Measurements from ENCODE around the gene SLC43A2. TPM values are rescaled to one million over a fixed set of nuclear protein-coding genes. Genes with fewer than 3 reads are reported as not detected.
"Not testable (repeated sequence)": the region's sequence is repeated elsewhere in the genome, so short reads cannot be mapped to it uniquely, and the experiment has no call there.

The SLC43A2 gene
- polyA plus RNA-seq, 1 of the 3 experiments (the other 2 are of a cell fraction) = 9.8 TPM

- H3K4me3 ChIP-seq (ENCODE audit: low read depth in 2 of 2, low read length in 1 of 2) = no peak overlapping the region
- H3K79me2 ChIP-seq (ENCODE audit: insufficient read depth) = peaks cover 28% of the 10 kb centered on the region
- H3K9me3 ChIP-seq = no peaks in the 10 kb centered on the region
- H3K9ac ChIP-seq = no peak overlapping the region
- no peak for TF ChIP-seq NFIC (IDR thresholded peaks at IDR 0.05; ENCODE audit: borderline replicate concordance)
- TF ChIP-seq JUND (IDR thresholded peaks at IDR 0.05) = no peak
- no peak for TF ChIP-seq CTCF (IDR thresholded peaks at IDR 0.05)
- TF ChIP-seq RXRA (IDR thresholded peaks at IDR 0.05; ENCODE audit: borderline replicate concordance, low read depth) = no peak
- TF ChIP-seq TAF1 (IDR thresholded peaks at IDR 0.05; ENCODE audit: borderline replicate concordance, low read depth, low read length) = no peak
- TF ChIP-seq EZH2phosphoT487 (IDR thresholded peaks at IDR 0.05; ENCODE audit: borderline replicate concordance, low read depth) = no peak
- no peak for TF ChIP-seq RAD21 (IDR thresholded peaks at IDR 0.05; ENCODE audit: low read length)
- TF ChIP-seq CHD2 (IDR thresholded peaks at IDR 0.05; ENCODE audit: low read length, partially characterized antibody) = no peak
- no peak for TF ChIP-seq RFX5 (IDR thresholded peaks at IDR 0.05; ENCODE audit: low read length)
- TF ChIP-seq GATA2 (CRISPR knock-in tag; IDR thresholded peaks at IDR 0.05) = no peak
- TF ChIP-seq USF2 (IDR thresholded peaks at IDR 0.05; ENCODE audit: borderline replicate concordance, low read depth, low read length) = no peak
- TF ChIP-seq FOSL2 (IDR thresholded peaks at IDR 0.05; ENCODE audit: borderline replicate concordance, low read depth) = no peak
- no peak for TF ChIP-seq USF1 (IDR thresholded peaks at IDR 0.05; ENCODE audit: borderline replicate concordance, low read depth)
- no peak for TF ChIP-seq TCF12 (IDR thresholded peaks at IDR 0.05)
- no peak for DNase-seq
- POLR2A ChIA-PET = no interaction called here
- H3K4me2 ChIP-seq = no peak overlapping the region
- 96% methylated on average over 24 of the region's 26 CpGs for WGBS (ENCODE audit: low lambda C conversion rate)
- H3K36me3 ChIP-seq (replicated peaks in 1 of 2; ENCODE audit: control insufficient read depth in 1 of 2, insufficient read depth in 2 of 2, low read length in 1 of 2) = peaks cover 68 to 79% of the 10 kb centered on the region in 2 experiments
- peaks cover 39% of the 10 kb centered on the region for H3F3A ChIP-seq (replicated peaks; ENCODE audit: insufficient read depth)
- H4K20me1 ChIP-seq (ENCODE audit: insufficient read depth) = peaks cover 21% of the 10 kb centered on the region
- no peaks in the 10 kb centered on the region for H3K27me3 ChIP-seq (ENCODE audit: insufficient read depth)
- no peak overlapping the region for H3K27ac ChIP-seq (ENCODE audit: low read depth in 2 of 2, low read length in 1 of 2)
- peaks cover 0 to 2% of the 10 kb centered on the region in 2 experiments; a peak in 1 of 4 replicates for H3K4me1 ChIP-seq (ENCODE audit: control insufficient read depth in 1 of 2, insufficient read depth in 2 of 2, low read depth in 1 of 2, low read length in 1 of 2)
- CTCF ChIA-PET = interaction anchor here (1.2 to 1.5 kb wide), 2 partner anchors 9 to 10 kb away, joined by 3 to 5 read pairs; no protein-coding TSS in a partner anchor
- H2AFZ ChIP-seq (ENCODE audit: low read depth) = no peak overlapping the region
- no peaks in the 10 kb centered on the region for H3K9me2 ChIP-seq
Observed at GRCh38 chr17:1673041-1673785, 44.6 kb upstream of the SLC43A2 start.

- H3K9me3 ChIP-seq; H3K4me2 ChIP-seq; H3K4me3 ChIP-seq (ENCODE audit: low read depth in 2 of 2, low read length in 1 of 2); H3K9ac ChIP-seq; H3K9me2 ChIP-seq; H3F3A ChIP-seq (replicated peaks; ENCODE audit: insufficient read depth); H3K4me1 ChIP-seq (ENCODE audit: control insufficient read depth in 1 of 2, insufficient read depth in 2 of 2, low read depth in 1 of 2, low read length in 1 of 2); POLR2A ChIA-PET; H2AFZ ChIP-seq (ENCODE audit: low read depth); H3K27me3 ChIP-seq (ENCODE audit: insufficient read depth); DNase-seq; H3K27ac ChIP-seq (ENCODE audit: low read depth in 2 of 2, low read length in 1 of 2): not testable (repeated sequence)
- peaks cover 56% of the 10 kb centered on the region for H3K79me2 ChIP-seq (ENCODE audit: insufficient read depth)
- CTCF ChIA-PET = interaction anchor here (1.1 to 1.2 kb wide), 2 partner anchors 9 to 14 kb away, joined by 3 read pairs; partner anchors contain the start of gene RILP
- H4K20me1 ChIP-seq (ENCODE audit: insufficient read depth) = peaks cover 20% of the 10 kb centered on the region; the same call in 1 of the 2 replicates
- H3K36me3 ChIP-seq (replicated peaks in 1 of 2; ENCODE audit: control insufficient read depth in 1 of 2, insufficient read depth in 2 of 2, low read length in 1 of 2) = peaks cover 57 to 83% of the 10 kb centered on the region in 2 experiments
- 99% methylated on average over 5 of the region's 5 CpGs for WGBS (ENCODE audit: low lambda C conversion rate)
Observed at GRCh38 chr17:1663934-1664333, 35.3 kb upstream of the SLC43A2 start.

Data from SK-N-SH (cell line).